Measurements from ENCODE around the gene HSD17B1. TPM values are rescaled to one million over a fixed set of nuclear protein-coding genes. Genes with fewer than 3 reads are reported as not detected.

Gene HSD17B1
- total and polyA plus RNA-seq, 2 of the 13 experiments (the other 11 are each of a cell fraction or from before 2014, with no cell fraction given), result 0.54 to 0.93 TPM

- TF ChIP-seq ETS1 (CRISPR knock-in tag; IDR thresholded peaks at IDR 0.05), result 0 out of 2 replicates have a peak, but pooled peaks have one; percentile 37
- no peak for TF ChIP-seq MIER2 (CRISPR knock-in tag; IDR thresholded peaks at IDR 0.05)
- no peak for TF ChIP-seq MAFK (conservative IDR thresholded peaks at IDR 0.05 in 1 of 2, IDR thresholded peaks at IDR 0.05 in 1 of 2; ENCODE audit: low read length in 2 of 2)
- TF ChIP-seq TFE3 (CRISPR knock-in tag; IDR thresholded peaks at IDR 0.05), result peak; percentile 54; the same call in 1 of the 2 replicates
- TF ChIP-seq HOXA5 (CRISPR knock-in tag; IDR thresholded peaks at IDR 0.05), result no peak
- peak; percentile 38 for TF ChIP-seq TBL1XR1 (IDR thresholded peaks at IDR 0.05; ENCODE audit: borderline replicate concordance, low read length, partially characterized antibody)
- no peak; the same call in 1 of the 2 replicates for TF ChIP-seq MZF1 (CRISPR knock-in tag; IDR thresholded peaks at IDR 0.05; ENCODE audit: borderline replicate concordance)
- no peak; the same call in 1 of the 2 replicates for TF ChIP-seq ZNF549 (CRISPR knock-in tag; IDR thresholded peaks at IDR 0.05)
- TF ChIP-seq SNAPC2 (CRISPR knock-in tag; IDR thresholded peaks at IDR 0.05), result peak; percentile 96
- TF ChIP-seq HCFC1 (IDR thresholded peaks at IDR 0.05; ENCODE audit: low read depth, low read length), result no peak
- peak; percentile 90 for TF ChIP-seq MYC (CRISPR knock-in tag; IDR thresholded peaks at IDR 0.05; ENCODE audit: borderline replicate concordance)
- TF ChIP-seq SNAPC4 (CRISPR knock-in tag; IDR thresholded peaks at IDR 0.05), result peak; percentile 81; the same call in 1 of the 2 replicates
- TF ChIP-seq PAXIP1 (CRISPR knock-in tag; conservative IDR thresholded peaks at IDR 0.05), result peak; percentile 88
- 0 out of 2 replicates have a peak, but pooled peaks have one; percentile 92 for TF ChIP-seq DMTF1 (CRISPR knock-in tag; IDR thresholded peaks at IDR 0.05)
Observed at GRCh38 chr17:42566883-42567573, 14.3 kb downstream of the HSD17B1 start, which contains the start of gene MLX (continued).
